CD14-positive monocyte (primary cell): Measurements from ENCODE around the gene FAM107B. TPM values are rescaled to one million over a fixed set of nuclear protein-coding genes. Genes with fewer than 3 reads are reported as not detected.

Experiments used
- DNase-seq, 3 donors: peaks; one replicate each; pipeline ENCODE4 v3.0.0-alpha.2; 2011 to 2022
- H2AFZ ChIP-seq: 2 replicates; pipeline ENCODE4 v1.6.0; 2012; ENCODE audit warnings: mild to moderate bottlenecking, low read depth, low read length, inconsistent platforms; ENCODE audit not compliant: insufficient read depth, poor library complexity, severe bottlenecking
- H3K27ac ChIP-seq, 2 donors: 1 replicate in 1 of 2; 2 replicates in 1 of 2; pipeline ENCODE4 v1.5.1; 2012 to 2013; ENCODE audit warnings: low read length in 2 of 2, control low read depth in 1 of 2, inconsistent platforms in 1 of 2, low read depth in 1 of 2, mild to moderate bottlenecking in 1 of 2
- H3K27me3 ChIP-seq, 2 donors: one replicate each; pipeline versions ENCODE4 v1.6.0 to v1.6.1; 2011 to 2013; ENCODE audit warnings: low read length in 2 of 2; ENCODE audit not compliant: control insufficient read depth in 2 of 2, insufficient read depth in 2 of 2
- H3K36me3 ChIP-seq, 2 donors: replicated peaks in 1 of 2; 1 replicate in 1 of 2; 2 replicates in 1 of 2; pipeline versions ENCODE4 v1.5.1 to v1.6.1; 2012 to 2013; ENCODE audit warnings: low read length in 2 of 2, control low read depth in 1 of 2, inconsistent platforms in 1 of 2, mild to moderate bottlenecking in 1 of 2; ENCODE audit not compliant: insufficient read depth in 2 of 2, control insufficient read depth in 1 of 2
- H3K4me1 ChIP-seq, 2 donors: 1 replicate in 1 of 2; 2 replicates in 1 of 2; pipeline versions ENCODE4 v1.5.1 to v1.6.1; 2012 to 2013; ENCODE audit warnings: low read length in 2 of 2, control low read depth in 1 of 2, inconsistent platforms in 1 of 2, mild to moderate bottlenecking in 1 of 2, moderate library complexity in 1 of 2; ENCODE audit not compliant: insufficient read depth in 2 of 2, control insufficient read depth in 1 of 2
- H3K4me2 ChIP-seq: replicated peaks from 2 replicates; pipeline ENCODE3; 2012; ENCODE audit warnings: low read length, moderate library complexity, mild to moderate bottlenecking; ENCODE audit not compliant: poor library complexity, severe bottlenecking; ENCODE audit errors: extremely low read depth
- H3K4me3 ChIP-seq, 3 experiments: fragments of 200-600 bp in 1 of 3; sonication (generic) in 1 of 3; replicated peaks in 1 of 3; 1 replicate in 2 of 3; 2 replicates in 1 of 3; pipeline ENCODE4 v1.5.1; 2011 to 2013; ENCODE audit warnings: low read length in 3 of 3, mild to moderate bottlenecking in 3 of 3, control low read depth in 2 of 3, low read depth in 2 of 3, inconsistent platforms in 1 of 3, moderate library complexity in 1 of 3
- H3K79me2 ChIP-seq: 2 replicates; pipeline ENCODE4 v1.6.0; 2012; ENCODE audit warnings: mild to moderate bottlenecking, control low read depth, inconsistent platforms, low read length, moderate library complexity; ENCODE audit not compliant: insufficient read depth
- H3K9ac ChIP-seq: 2 replicates; pipeline ENCODE4 v1.6.0; 2017; ENCODE audit warnings: low read length, mild to moderate bottlenecking; ENCODE audit not compliant: insufficient read depth, poor library complexity, severe bottlenecking
- H3K9me3 ChIP-seq, 2 donors: replicated peaks in 1 of 2; 1 replicate in 1 of 2; 2 replicates in 1 of 2; pipeline versions ENCODE4 v1.5.1 to v1.6.1; 2012 to 2013; ENCODE audit warnings: low read length in 2 of 2, control low read depth in 1 of 2; ENCODE audit not compliant: control insufficient read depth in 1 of 2, insufficient read depth in 1 of 2
- H4K20me1 ChIP-seq: 2 replicates; pipeline ENCODE4 v1.6.0; 2012; ENCODE audit warnings: mild to moderate bottlenecking, low read length, control low read depth, moderate library complexity; ENCODE audit not compliant: insufficient read depth
- H3K27ac Mint-ChIP-seq, 7 donors: one replicate each; pipeline ENCODE4 v1.8.0; 2020; ENCODE audit warnings: mild to moderate bottlenecking in 7 of 7, mixed read lengths in 7 of 7, moderate library complexity in 6 of 7, inconsistent platforms in 2 of 7
- H3K27me3 Mint-ChIP-seq, 3 donors: one replicate each; pipeline ENCODE4 v1.8.0; 2021 to 2022; ENCODE audit warnings: low read depth in 3 of 3, mild to moderate bottlenecking in 3 of 3, mixed read lengths in 3 of 3, moderate library complexity in 3 of 3, inconsistent platforms in 1 of 3
- H3K36me3 Mint-ChIP-seq, 2 donors: one replicate each; pipeline ENCODE4 v1.8.0; 2020; ENCODE audit warnings: mixed read lengths in 2 of 2, inconsistent platforms in 1 of 2, mild to moderate bottlenecking in 1 of 2
- H3K4me1 Mint-ChIP-seq: one replicate; pipeline ENCODE4 v1.8.0; 2020; ENCODE audit warnings: mild to moderate bottlenecking, mixed read lengths
- H3K4me3 Mint-ChIP-seq, 2 donors: one replicate each; pipeline ENCODE4 v1.8.0; 2020; ENCODE audit warnings: mild to moderate bottlenecking in 2 of 2, mixed read lengths in 2 of 2, moderate library complexity in 1 of 2
- H3K9me3 Mint-ChIP-seq, 7 donors: one replicate each; pipeline ENCODE4 v1.8.0; 2020 to 2022; ENCODE audit warnings: mixed read lengths in 7 of 7, mild to moderate bottlenecking in 6 of 7, moderate library complexity in 6 of 7, inconsistent platforms in 2 of 7
- WGBS: methylation state at CpG from one replicate; pipeline ENCODE4 v1.1.5; 2013; ENCODE audit warnings: missing lambda C conversion rate; ENCODE audit not compliant: insufficient coverage; 5-methylcytosine and 5-hydroxymethylcytosine counted together
- intact Hi-C, 2 donors: fragments of 100-400 bp; cut with micrococcal nuclease; formaldehyde crosslinking; loops; one replicate each; pipeline versions ENCODE4 v1.15.0 to v1.15.1; 2023
- polyA plus RNA-seq, 3 donors: library from polyadenylated mRNA; depleted of rRNA in 1 of 3; unstranded in 2 of 3; stranded (reverse) in 1 of 3; fragments of 300-500 nt in 2 of 3; fragments of >200 nt in 1 of 3; fragmentation: Illumina TruSeq in 2 of 3; gene quantifications; 1 replicate in 2 of 3; 2 replicates in 1 of 3; pipeline ENCODE4 v1.2.3, GENCODE V29; 2012 to 2021
- TF ChIP-seq, protein P1 (sequence below): fragments of 200-600 bp; IDR thresholded peaks from one replicate; pipeline ENCODE4 v1.8.0; 2022; ENCODE audit warnings: antibody characterized with exemption, mild to moderate bottlenecking

Gene FAM107B
- polyA plus RNA-seq, 3 donors = 27.2 to 68.5 (median 28.4) TPM

GRCh38 chr10:14557567-14557966 lies 217.1 kb downstream of the FAM107B start:
- no peaks in the 10 kb centered on the region for H3K36me3 ChIP-seq
- intact Hi-C loops = no loop called here
- Mint-ChIP-seq H3K4me3 (no peak overlapping the region), H3K4me1 (peaks cover 95% of the 10 kb centered on the region), H3K36me3 (peaks cover 30 to 34% of the 10 kb centered on the region in 2 donors), H3K9me3 (peaks cover 0 to 3% (median 0%) of the 10 kb centered on the region in 7 donors), H3K27me3 (peaks cover 0 to 3% (median 0%) of the 10 kb centered on the region in 3 donors), H3K27ac (peak overlapping the region; percentile 47 to 100 (median 79))
- peaks cover 8% of the 10 kb centered on the region for H4K20me1 ChIP-seq
- 97% methylated on average over 4 of the region's 5 CpGs for WGBS
- no peak overlapping the region for H2AFZ ChIP-seq
- H3K79me2 ChIP-seq = peaks cover 99% of the 10 kb centered on the region
- no peaks in the 10 kb centered on the region for H3K9me3 ChIP-seq
- H3K27me3 ChIP-seq = no peaks in the 10 kb centered on the region
- no peak overlapping the region for H3K4me2 ChIP-seq
- no peak for DNase-seq
- H3K9ac ChIP-seq = no peak overlapping the region
- H3K4me3 ChIP-seq = no peak overlapping the region
- peak overlapping the region in 1 of 2 donors; percentile 100 for H3K27ac ChIP-seq
- H3K4me1 ChIP-seq = peaks cover 95 to 100% of the 10 kb centered on the region in 2 donors
- TF ChIP-seq, protein P1, sequence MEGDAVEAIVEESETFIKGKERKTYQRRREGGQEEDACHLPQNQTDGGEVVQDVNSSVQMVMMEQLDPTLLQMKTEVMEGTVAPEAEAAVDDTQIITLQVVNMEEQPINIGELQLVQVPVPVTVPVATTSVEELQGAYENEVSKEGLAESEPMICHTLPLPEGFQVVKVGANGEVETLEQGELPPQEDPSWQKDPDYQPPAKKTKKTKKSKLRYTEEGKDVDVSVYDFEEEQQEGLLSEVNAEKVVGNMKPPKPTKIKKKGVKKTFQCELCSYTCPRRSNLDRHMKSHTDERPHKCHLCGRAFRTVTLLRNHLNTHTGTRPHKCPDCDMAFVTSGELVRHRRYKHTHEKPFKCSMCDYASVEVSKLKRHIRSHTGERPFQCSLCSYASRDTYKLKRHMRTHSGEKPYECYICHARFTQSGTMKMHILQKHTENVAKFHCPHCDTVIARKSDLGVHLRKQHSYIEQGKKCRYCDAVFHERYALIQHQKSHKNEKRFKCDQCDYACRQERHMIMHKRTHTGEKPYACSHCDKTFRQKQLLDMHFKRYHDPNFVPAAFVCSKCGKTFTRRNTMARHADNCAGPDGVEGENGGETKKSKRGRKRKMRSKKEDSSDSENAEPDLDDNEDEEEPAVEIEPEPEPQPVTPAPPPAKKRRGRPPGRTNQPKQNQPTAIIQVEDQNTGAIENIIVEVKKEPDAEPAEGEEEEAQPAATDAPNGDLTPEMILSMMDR = no peak

- DNase-seq = peak in 2 of 3 donors; percentile 40 to 61
- peak overlapping the region; percentile 6 for H3K9ac ChIP-seq
- no peak overlapping the region for H3K4me3 ChIP-seq
These were observed 218.3 kb downstream of the FAM107B start for GRCh38 chr10:14556285-14556956.

More at GRCh38 chr10:14556285-14556956, 218.3 kb downstream of the FAM107B start:
- Mint-ChIP-seq H3K4me3 (no peak overlapping the region), H3K9me3 (peaks cover 0 to 3% (median 0%) of the 10 kb centered on the region in 7 donors), H3K27ac (peak overlapping the region; percentile 89 to 100 (median 98)), H3K27me3 (peaks cover 0 to 3% (median 0%) of the 10 kb centered on the region in 3 donors), H3K4me1 (peaks cover 94% of the 10 kb centered on the region), H3K36me3 (peaks cover 37 to 39% of the 10 kb centered on the region in 2 donors)
- H3K4me2 ChIP-seq = no peak overlapping the region
- intact Hi-C loops = no loop called here
- TF ChIP-seq, protein P1 = no peak
- no peaks in the 10 kb centered on the region for H3K36me3 ChIP-seq
- peaks cover 94 to 100% of the 10 kb centered on the region in 2 donors for H3K4me1 ChIP-seq
- no peak overlapping the region for H2AFZ ChIP-seq
- H3K9me3 ChIP-seq = no peaks in the 10 kb centered on the region
- peak overlapping the region; percentile 70 to 100 for H3K27ac ChIP-seq
- no peaks in the 10 kb centered on the region for H3K27me3 ChIP-seq
- peaks cover 8% of the 10 kb centered on the region for H4K20me1 ChIP-seq
- 70% methylated on average over 12 of the region's 12 CpGs for WGBS
- peaks cover 99% of the 10 kb centered on the region for H3K79me2 ChIP-seq
